Right ventricle myocardium inferior (tissue), 1 donor: Measurements from ENCODE around the gene RTL10. TPM values are rescaled to one million over a fixed set of nuclear protein-coding genes. Genes with fewer than 3 reads are reported as not detected.

Experiments
- ATAC-seq: fragments of 200-7000 bp; cut with Tn5 transposase; one replicate; pipeline ENCODE4 v1.9.1; 2020; ENCODE audit warnings: mild to moderate bottlenecking, moderate library complexity
- DNase-seq: peaks from one replicate; pipeline ENCODE4 v3.0.0; 2021; ENCODE audit errors: missing footprints
- intact Hi-C: fragments of 100-400 bp; cut with DNase I; formaldehyde crosslinking; loops from one replicate; pipeline ENCODE4 v1.11.0; 2022
- total RNA-seq: library from RNA; stranded (reverse); fragmentation: NEBNext Ultra II Directional; extraction: Animal tissue kit (Norgen Biotek cat#: 25700); gene quantifications from one replicate; pipeline ENCODE4 v1.2.1, GENCODE V29; 2021
- donor health status: DM: no; HTN: yes; CAD: no; lungs with severe emphysema.

Gene RTL10
- total RNA-seq, 1 donor from 2014 or later, result 8.5 TPM

GRCh38 chr22:19852177-19852781 is 2.4 kb downstream of the RTL10 start:
- no peak for ATAC-seq
- intact Hi-C loops, result loop anchor here (5.0 to 10.0 kb wide), 2 partner anchors 105 to 263 kb away; partner anchors contain the start of genes RANBP1 and TRMT2A
- DNase-seq, result no peak

GRCh38 chr22:19851291-19852176 is 3.1 kb downstream of the RTL10 start:
- intact Hi-C loops, result loop anchor here (5.0 to 10.0 kb wide), 2 partner anchors 104 to 263 kb away; partner anchors contain the start of genes RANBP1 and TRMT2A
- ATAC-seq, result no peak
- DNase-seq, result peak; percentile 53

GRCh38 chr22:19850763-19851109 is 3.9 kb downstream of the RTL10 start:
- intact Hi-C loops, result loop anchor here (5.0 to 10.0 kb wide), 2 partner anchors 103 to 264 kb away; partner anchors contain the start of genes RANBP1 and TRMT2A
- no peak for ATAC-seq
- DNase-seq, result no peak

GRCh38 chr22:19849835-19850762 is 4.6 kb downstream of the RTL10 start:
- peak; percentile 60 for DNase-seq
- no peak for ATAC-seq
- intact Hi-C loops, result loop anchor here (5.0 to 10.0 kb wide), 2 partner anchors 103 to 265 kb away; partner anchors contain the start of genes RANBP1 and TRMT2A

- ATAC-seq, result no peak
- intact Hi-C loops, result no loop called here
These were observed 6.1 kb downstream of the RTL10 start for GRCh38 chr22:19848298-19849224.

GRCh38 chr22:19847345-19847632 is 7.4 kb downstream of the RTL10 start:
- intact Hi-C loops, result no loop called here
- DNase-seq (no peak), ATAC-seq (no peak)

More at GRCh38 chr22:19848298-19849224, 6.1 kb downstream of the RTL10 start:
- DNase-seq, result no peak

GRCh38 chr22:19846620-19847344 is 7.9 kb downstream of the RTL10 start:
- DNase-seq (no peak), ATAC-seq (no peak)
- intact Hi-C loops, result no loop called here

- ATAC-seq, result no peak
- no peak for DNase-seq
- intact Hi-C loops, result no loop called here
These were observed 9.5 kb downstream of the RTL10 start for GRCh38 chr22:19845054-19845722.

- intact Hi-C loops, result no loop called here
- DNase-seq, result peak; percentile 82
These were observed 10.2 kb downstream of the RTL10 start for GRCh38 chr22:19844377-19845053.

GRCh38 chr22:19843857-19844376 is 10.8 kb downstream of the RTL10 start:
- DNase-seq (peak; percentile 55), ATAC-seq (peak; percentile 6)
- intact Hi-C loops, result no loop called here

More at GRCh38 chr22:19844377-19845053, 10.2 kb downstream of the RTL10 start:
- peak; percentile 59 for ATAC-seq

- ATAC-seq (no peak), DNase-seq (peak; percentile 55)
- intact Hi-C loops, result no loop called here
These were observed 11.4 kb downstream of the RTL10 start for GRCh38 chr22:19843107-19843856.

GRCh38 chr22:19842393-19843106 is 12.1 kb downstream of the RTL10 start:
- no peak for ATAC-seq
- intact Hi-C loops, result no loop called here
- no peak for DNase-seq

- ATAC-seq, result no peak
- intact Hi-C loops, result no loop called here
- DNase-seq, result no peak
These were observed 12.9 kb downstream of the RTL10 start for GRCh38 chr22:19841641-19842392.
